HPDE6-E6E7 (cell line): ENCODE results near the gene IER2.
"Not testable (repeated sequence)": the region's sequence is repeated elsewhere in the genome, so short reads cannot be mapped to it uniquely, and the experiment has no call there.

Experiments used
- DNase-seq: peaks from one replicate; pipeline ENCODE4 v3.0.0; 2011; ENCODE audit warnings: missing footprints; ENCODE audit errors: extremely low spot score

The IER2 gene

GRCh38 chr19:13163609-13164342 lies 13.6 kb downstream of the IER2 start:
- DNase-seq: no peak

- DNase-seq: no peak
These were observed 14.3 kb downstream of the IER2 start for GRCh38 chr19:13164343-13165161.

GRCh38 chr19:13165162-13165997 lies 15.2 kb downstream of the IER2 start:
- no peak for DNase-seq

GRCh38 chr19:13166151-13166550 lies 15.9 kb downstream of the IER2 start:
- not testable (repeated sequence) for DNase-seq

- peak; percentile 94 for DNase-seq
These were observed 19.6 kb downstream of the IER2 start for GRCh38 chr19:13169769-13170168.

- no peak for DNase-seq
These were observed 20.9 kb downstream of the IER2 start for GRCh38 chr19:13171146-13171545.

GRCh38 chr19:13172346-13173138 lies 22.3 kb downstream of the IER2 start:
- no peak for DNase-seq

GRCh38 chr19:13173139-13173737 lies 23.0 kb downstream of the IER2 start:
- no peak for DNase-seq

- DNase-seq: no peak
These were observed 26.1 kb downstream of the IER2 start for GRCh38 chr19:13176345-13176744.

GRCh38 chr19:13177584-13177983 lies 27.4 kb downstream of the IER2 start:
- DNase-seq: not testable (repeated sequence)

- not testable (repeated sequence) for DNase-seq
These were observed 28.1 kb downstream of the IER2 start for GRCh38 chr19:13178291-13178690.

- DNase-seq: no peak
These were observed 31.7 kb downstream of the IER2 start for GRCh38 chr19:13181747-13182388.

- not testable (repeated sequence) for DNase-seq
These were observed 34.7 kb downstream of the IER2 start for GRCh38 chr19:13184926-13185325.

- not testable (repeated sequence) for DNase-seq
These were observed 35.8 kb downstream of the IER2 start for GRCh38 chr19:13185763-13186657.

- not testable (repeated sequence) for DNase-seq
These were observed 36.5 kb downstream of the IER2 start for GRCh38 chr19:13186688-13187087.

GRCh38 chr19:13187419-13187818 lies 37.2 kb downstream of the IER2 start:
- DNase-seq: no peak

GRCh38 chr19:13189600-13189999 lies 39.4 kb downstream of the IER2 start:
- no peak for DNase-seq

- no peak for DNase-seq
These were observed 40.8 kb downstream of the IER2 start for GRCh38 chr19:13190781-13191540.

GRCh38 chr19:13195678-13196077 lies 45.5 kb downstream of the IER2 start:
- no peak for DNase-seq
